HepG2 (cell line): ENCODE data around the gene IL32. TPM values are rescaled to one million over a fixed set of nuclear protein-coding genes. Genes with fewer than 3 reads are reported as not detected.
A peak's percentile ranks its signal among the peaks of the same experiment; 100 is the strongest.

ENCODE experiments used
- ATAC-seq: fragments of 200-7000 bp; cut with Tn5 transposase; 3 replicates; pipeline ENCODE4 v1.9.1; 2020; ENCODE audit warnings: mild to moderate bottlenecking, moderate library complexity
- BruUV-seq: library from RNA; stranded (reverse); fragments of 400-500 nt; replicated peaks from 2 replicates; lab custom pipeline; 2021; lab: Mats Ljungman, UMichigan
- CTCF ChIA-PET: fragments of 300-600 bp; formaldehyde crosslinking; extraction: SDS; loops from one replicate; lab custom pipeline; 2021; ENCODE audit warnings: low total read pairs, inconsistent platforms, low intra/inter-chr PET ratio; lab: Yijun Ruan, JAX
- POLR2A ChIA-PET: fragments of 350-600 bp; sonication (Branson Sonifier 250); formaldehyde crosslinking; loops from one replicate; lab custom pipeline; 2020; ENCODE audit warnings: antibody characterized with exemption, inconsistent platforms; lab: Yijun Ruan, JAX
- DNase-seq: peaks from one replicate; pipeline ENCODE4 v3.0.0-alpha.2; 2015; ENCODE audit warnings: low spot score
- FAIRE-seq: peaks from 3 replicates; lab custom pipeline; 2011; peaks lifted over from hg19 to GRCh38; lab: Jason Lieb, UNC
- H2AFZ ChIP-seq: one replicate; pipeline ENCODE4 v1.6.1; 2011; ENCODE audit warnings: low read length, inconsistent platforms
- H3K27ac ChIP-seq: fragments of 300-600 bp; 3 replicates; pipeline ENCODE4 v1.8.0; 2011; ENCODE audit warnings: mixed run types, mild to moderate bottlenecking, mixed read lengths, low read length, inconsistent platforms; ENCODE audit not compliant: insufficient read depth; ENCODE audit errors: extremely low read length
- H3K27me3 ChIP-seq, 2 experiments: fragments of 200-600 bp in 1 of 2; 2 replicates in 1 of 2; 3 replicates in 1 of 2; pipeline versions ENCODE4 v1.6.0 to v1.8.0; 2011; ENCODE audit warnings: low read length in 2 of 2, mild to moderate bottlenecking in 2 of 2, moderate library complexity in 2 of 2, inconsistent platforms in 1 of 2; ENCODE audit not compliant: insufficient read depth in 2 of 2, control insufficient read depth in 1 of 2
- H3K36me3 ChIP-seq, 2 experiments: fragments of 200-600 bp in 1 of 2; replicated peaks in 1 of 2; 2 replicates in 1 of 2; 3 replicates in 1 of 2; pipeline versions ENCODE4 v1.5.1 to v1.8.0; 2011; ENCODE audit warnings: low read length in 2 of 2, inconsistent platforms in 1 of 2; ENCODE audit not compliant: insufficient read depth in 2 of 2, control insufficient read depth in 1 of 2
- H3K4me1 ChIP-seq: 2 replicates; pipeline ENCODE4 v1.5.1; 2012; ENCODE audit warnings: low read length, inconsistent platforms; ENCODE audit not compliant: insufficient read depth
- H3K4me2 ChIP-seq: 2 replicates; pipeline ENCODE4 v1.6.0; 2011; ENCODE audit warnings: low read depth, low read length, inconsistent platforms
- H3K4me3 ChIP-seq, 3 experiments: fragments of 200-600 bp in 1 of 3; sonication (generic), shearing (Covaris generic) in 1 of 3; replicated peaks in 1 of 3; 2 replicates each; pipeline ENCODE4 v1.5.1; 2011 to 2016; ENCODE audit warnings: low read length in 3 of 3, inconsistent platforms in 2 of 3, low read depth in 2 of 3, mild to moderate bottlenecking in 2 of 3, control low read depth in 1 of 3, mixed read lengths in 1 of 3; ENCODE audit not compliant: insufficient read depth in 1 of 3
- H3K79me2 ChIP-seq: one replicate; pipeline ENCODE4 v1.6.1; 2011; ENCODE audit warnings: low read length, inconsistent platforms; ENCODE audit not compliant: insufficient read depth
- H3K9ac ChIP-seq: 2 replicates; pipeline ENCODE4 v1.6.0; 2011; ENCODE audit warnings: mild to moderate bottlenecking, low read depth, low read length, inconsistent platforms; ENCODE audit not compliant: insufficient read depth
- H3K9me3 ChIP-seq: 2 replicates; pipeline ENCODE4 v1.5.1; 2012; ENCODE audit warnings: mild to moderate bottlenecking, low read length
- H4K20me1 ChIP-seq: 2 replicates; pipeline ENCODE4 v1.6.0; 2011; ENCODE audit warnings: inconsistent platforms, mild to moderate bottlenecking, low read length, moderate library complexity; ENCODE audit not compliant: insufficient read depth
- AGO1 ChIP-seq: fragments of 200-400 bp; formaldehyde crosslinking; IDR thresholded peaks from 2 replicates; pipeline ENCODE4 v1.6.1; 2017; ENCODE audit warnings: mild to moderate bottlenecking, low read depth, low read length, moderate library complexity; ENCODE audit not compliant: poor library complexity, severe bottlenecking
- ELF4 ChIP-seq: sonication (generic); formaldehyde crosslinking; IDR thresholded peaks from 2 replicates; pipeline ENCODE4 v1.5.0; 2020; ENCODE audit warnings: missing genetic modification reagents, mild to moderate bottlenecking, moderate library complexity, borderline replicate concordance
- FOXO1 ChIP-seq: sonication (generic); formaldehyde crosslinking; IDR thresholded peaks from 2 replicates; pipeline ENCODE4 v1.4.0; 2020; ENCODE audit warnings: missing genetic modification reagents
- GABPB1 ChIP-seq: IDR thresholded peaks from 2 replicates; pipeline ENCODE4 v1.6.1; 2016; ENCODE audit warnings: mild to moderate bottlenecking, missing genetic modification reagents, moderate library complexity, missing compliant biosample characterization
- IRX3 ChIP-seq: sonication (generic); formaldehyde crosslinking; IDR thresholded peaks from 2 replicates; pipeline ENCODE4 v1.8.1; 2023; ENCODE audit warnings: mild to moderate bottlenecking, low read depth, missing genetic modification reagents, borderline replicate concordance
- KDM2A ChIP-seq: sonication (generic); formaldehyde crosslinking; IDR thresholded peaks from 2 replicates; pipeline ENCODE4 v1.4.0; 2020; ENCODE audit warnings: low read depth, missing genetic modification reagents, borderline replicate concordance
- KLF15 ChIP-seq: sonication (generic); formaldehyde crosslinking; IDR thresholded peaks from 2 replicates; pipeline ENCODE4 v1.8.1; 2023; ENCODE audit warnings: borderline replicate concordance, mild to moderate bottlenecking, inconsistent platforms, missing genetic modification reagents, mixed read lengths
- MLLT10 ChIP-seq: sonication (generic); formaldehyde crosslinking; IDR thresholded peaks from 2 replicates; pipeline ENCODE4 v1.4.0; 2020; ENCODE audit warnings: missing genetic modification reagents
- MTF1 ChIP-seq: sonication (generic); formaldehyde crosslinking; IDR thresholded peaks from 2 replicates; pipeline ENCODE4 v1.5.0; 2020; ENCODE audit warnings: missing genetic modification reagents
- NRL ChIP-seq: sonication (generic); formaldehyde crosslinking; IDR thresholded peaks from 2 replicates; pipeline ENCODE4 v1.5.0; 2020; ENCODE audit warnings: missing genetic modification reagents, mild to moderate bottlenecking, moderate library complexity, borderline replicate concordance
- SNAPC2 ChIP-seq: sonication (generic); formaldehyde crosslinking; IDR thresholded peaks from 2 replicates; pipeline ENCODE4 v1.8.1; 2022; ENCODE audit warnings: mild to moderate bottlenecking, missing genetic modification reagents
- ZFP37 ChIP-seq: sonication (generic); formaldehyde crosslinking; IDR thresholded peaks from 2 replicates; pipeline ENCODE4 v1.4.0; 2020; ENCODE audit warnings: missing genetic modification reagents, borderline replicate concordance
- ZNF124 ChIP-seq: sonication (generic); formaldehyde crosslinking; IDR thresholded peaks from 2 replicates; pipeline ENCODE4 v1.4.0; 2020; ENCODE audit warnings: missing genetic modification reagents
- ZNF761 ChIP-seq: sonication (generic); formaldehyde crosslinking; conservative IDR thresholded peaks from 2 replicates; pipeline ENCODE4 v1.4.0; 2020; ENCODE audit warnings: mild to moderate bottlenecking, missing genetic modification reagents
- WGBS: methylation state at CpG from one replicate; pipeline ENCODE4 v1.1.6; 2017; ENCODE audit warnings: low lambda C conversion rate; 5-methylcytosine and 5-hydroxymethylcytosine counted together
- in situ Hi-C: cut with HindIII; loops from 2 replicates; pipeline ENCODE4 v1.10.0; 2017; ENCODE audit warnings: low pct_unique_long_range_greater_than_20kb; ENCODE audit not compliant: extremely low pct_ligation_motif_present
- intact Hi-C: fragments of 100-400 bp; cut with micrococcal nuclease; formaldehyde crosslinking; loops from one replicate; pipeline ENCODE4 v1.10.0; 2022; ENCODE audit not compliant: unreplicated experiment
- polyA plus RNA-seq, 8 experiments: library from polyadenylated mRNA; depleted of rRNA in 3 of 8; stranded (reverse) in 7 of 8; unstranded in 1 of 8; fragments of >200 nt; fragmentation: Illumina TruSeq in 4 of 8; extraction: Trizol in 4 of 8; gene quantifications; 2 replicates each; pipeline versions ENCODE4 v1.2.1 to v1.2.3, GENCODE V29; 2011 to 2016; ENCODE audit warnings: low read depth in 4 of 8, missing spikeins in 1 of 8, mixed read lengths in 1 of 8; ENCODE audit not compliant: insufficient read depth in 1 of 8
- total RNA-seq, 5 experiments: library from RNA; depleted of rRNA; stranded (reverse); fragments of >200 nt; fragmentation: Illumina TruSeq; extraction: Trizol; gene quantifications; 2 replicates each; pipeline ENCODE4 v1.2.3, GENCODE V29; 2016; ENCODE audit warnings: low read depth in 1 of 5
- TF ChIP-seq, protein P1 (sequence below): sonication (generic); formaldehyde crosslinking; IDR thresholded peaks from 2 replicates; pipeline ENCODE4 v1.5.1; 2020; ENCODE audit warnings: mild to moderate bottlenecking, missing genetic modification reagents, moderate library complexity
- TF ChIP-seq, protein P2 (sequence below): sonication (generic); formaldehyde crosslinking; IDR thresholded peaks from 2 replicates; pipeline ENCODE4 v1.8.1; 2023; ENCODE audit warnings: mild to moderate bottlenecking, missing genetic modification reagents, borderline replicate concordance
- TF ChIP-seq, protein P3 (sequence below): sonication (generic); formaldehyde crosslinking; IDR thresholded peaks from 2 replicates; pipeline ENCODE4 v1.4.0; 2020; ENCODE audit warnings: missing genetic modification reagents, borderline replicate concordance

Gene IL32
- total and polyA plus RNA-seq, 2 of the 13 experiments (the other 11 are each of a cell fraction or from before 2014, with no cell fraction given), result 115 to 165 TPM

DNA sequence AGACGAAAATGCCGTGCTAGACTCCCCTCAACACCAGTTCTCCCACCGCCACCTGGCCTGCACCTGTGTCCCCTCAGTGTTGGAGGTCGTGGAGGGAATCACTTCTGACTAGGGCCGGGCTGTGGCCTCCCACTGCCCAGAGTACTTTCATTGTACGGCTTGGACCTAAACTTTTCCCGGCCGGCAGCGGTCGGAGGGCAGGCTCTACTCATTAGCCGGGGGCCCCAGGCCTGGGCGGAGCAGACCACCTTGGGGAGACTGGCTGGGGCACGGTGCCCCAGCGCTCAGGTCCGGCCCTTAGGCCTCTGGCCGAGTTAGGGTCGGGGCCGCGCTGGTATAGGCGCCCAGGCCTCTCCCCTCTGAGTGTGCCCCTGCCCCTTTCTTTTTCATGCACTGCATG, 48.1 kb upstream of the IL32 start (continued):
- TF ChIP-seq, protein P1, sequence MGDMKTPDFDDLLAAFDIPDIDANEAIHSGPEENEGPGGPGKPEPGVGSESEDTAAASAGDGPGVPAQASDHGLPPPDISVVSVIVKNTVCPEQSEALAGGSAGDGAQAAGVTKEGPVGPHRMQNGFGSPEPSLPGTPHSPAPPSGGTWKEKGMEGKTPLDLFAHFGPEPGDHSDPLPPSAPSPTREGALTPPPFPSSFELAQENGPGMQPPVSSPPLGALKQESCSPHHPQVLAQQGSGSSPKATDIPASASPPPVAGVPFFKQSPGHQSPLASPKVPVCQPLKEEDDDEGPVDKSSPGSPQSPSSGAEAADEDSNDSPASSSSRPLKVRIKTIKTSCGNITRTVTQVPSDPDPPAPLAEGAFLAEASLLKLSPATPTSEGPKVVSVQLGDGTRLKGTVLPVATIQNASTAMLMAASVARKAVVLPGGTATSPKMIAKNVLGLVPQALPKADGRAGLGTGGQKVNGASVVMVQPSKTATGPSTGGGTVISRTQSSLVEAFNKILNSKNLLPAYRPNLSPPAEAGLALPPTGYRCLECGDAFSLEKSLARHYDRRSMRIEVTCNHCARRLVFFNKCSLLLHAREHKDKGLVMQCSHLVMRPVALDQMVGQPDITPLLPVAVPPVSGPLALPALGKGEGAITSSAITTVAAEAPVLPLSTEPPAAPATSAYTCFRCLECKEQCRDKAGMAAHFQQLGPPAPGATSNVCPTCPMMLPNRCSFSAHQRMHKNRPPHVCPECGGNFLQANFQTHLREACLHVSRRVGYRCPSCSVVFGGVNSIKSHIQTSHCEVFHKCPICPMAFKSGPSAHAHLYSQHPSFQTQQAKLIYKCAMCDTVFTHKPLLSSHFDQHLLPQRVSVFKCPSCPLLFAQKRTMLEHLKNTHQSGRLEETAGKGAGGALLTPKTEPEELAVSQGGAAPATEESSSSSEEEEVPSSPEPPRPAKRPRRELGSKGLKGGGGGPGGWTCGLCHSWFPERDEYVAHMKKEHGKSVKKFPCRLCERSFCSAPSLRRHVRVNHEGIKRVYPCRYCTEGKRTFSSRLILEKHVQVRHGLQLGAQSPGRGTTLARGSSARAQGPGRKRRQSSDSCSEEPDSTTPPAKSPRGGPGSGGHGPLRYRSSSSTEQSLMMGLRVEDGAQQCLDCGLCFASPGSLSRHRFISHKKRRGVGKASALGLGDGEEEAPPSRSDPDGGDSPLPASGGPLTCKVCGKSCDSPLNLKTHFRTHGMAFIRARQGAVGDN, result peak; percentile 58
- TF ChIP-seq IRX3 (CRISPR knock-in tag) (0 out of 2 replicates have a peak, but pooled peaks have one; percentile 52), ZFP37 (CRISPR knock-in tag) (no peak), KDM2A (CRISPR knock-in tag) (no peak), ZNF124 (no peak), NRL (CRISPR knock-in tag) (0 out of 2 replicates have a peak, but pooled peaks have one; percentile 20), MLLT10 (CRISPR knock-in tag) (no peak)

DNA sequence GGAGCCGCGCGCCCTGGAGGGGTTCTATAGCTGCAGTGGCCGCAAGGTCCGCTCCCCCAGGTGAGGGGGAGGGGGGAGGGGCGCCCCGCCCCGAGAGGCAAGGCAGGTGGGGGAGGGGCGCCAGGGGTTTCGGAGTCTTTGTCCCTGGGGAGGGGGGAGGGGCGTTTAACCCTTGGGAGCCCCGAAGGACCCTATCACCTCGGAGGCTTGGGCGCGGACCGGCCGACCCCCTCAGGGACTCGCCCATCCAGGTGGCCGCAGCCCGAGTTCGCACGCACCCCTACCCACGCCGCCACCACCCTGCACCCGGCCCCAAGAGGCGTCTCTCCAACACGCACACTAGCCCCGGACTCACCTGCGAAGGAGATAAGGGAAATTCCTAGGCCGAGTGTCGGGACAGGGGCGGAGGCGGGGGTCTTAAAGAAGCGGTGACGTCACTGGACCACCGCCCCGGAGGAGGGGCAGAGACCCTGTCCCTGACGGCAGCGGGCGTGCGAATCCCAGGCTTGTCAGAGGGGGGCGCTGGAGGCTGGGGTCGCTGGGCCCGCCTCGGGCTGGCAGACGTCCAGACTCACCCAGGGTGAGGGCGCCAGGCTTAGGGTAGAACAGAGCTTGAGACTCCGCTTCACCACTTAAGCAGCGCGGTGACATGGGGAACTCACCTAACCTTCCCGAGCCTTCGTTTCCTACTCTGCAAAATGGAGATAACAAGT, 47.5 kb upstream of the IL32 start, which contains the start of gene CLDN6:
Gene CLDN6, minus strand, starts transcription at position 390 of the 713 bp plus-strand sequence. CDS start 2,162 bp downstream, outside the sequence.
- Histone ChIP-seq H3K4me1 (peaks cover 85% of the 10 kb centered on the region), H3K4me2 (peak within 1 kb of the TSS; percentile 74)
- TF ChIP-seq SNAPC2 (CRISPR knock-in tag) (no peak), MTF1 (CRISPR knock-in tag) (no peak), FOXO1 (CRISPR knock-in tag) (no peak), GABPB1 (CRISPR knock-in tag) (peak; percentile 36; the same call in 1 of the 2 replicates), ELF4 (CRISPR knock-in tag) (no peak), KLF15 (CRISPR knock-in tag) (no peak), ZNF761 (CRISPR knock-in tag) (no peak), AGO1 (no peak)
- TF ChIP-seq, protein P2, sequence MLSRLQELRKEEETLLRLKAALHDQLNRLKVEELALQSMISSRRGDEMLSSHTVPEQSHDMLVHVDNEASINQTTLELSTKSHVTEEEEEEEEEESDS (CRISPR knock-in tag), result no peak
- TF ChIP-seq, protein P3, sequence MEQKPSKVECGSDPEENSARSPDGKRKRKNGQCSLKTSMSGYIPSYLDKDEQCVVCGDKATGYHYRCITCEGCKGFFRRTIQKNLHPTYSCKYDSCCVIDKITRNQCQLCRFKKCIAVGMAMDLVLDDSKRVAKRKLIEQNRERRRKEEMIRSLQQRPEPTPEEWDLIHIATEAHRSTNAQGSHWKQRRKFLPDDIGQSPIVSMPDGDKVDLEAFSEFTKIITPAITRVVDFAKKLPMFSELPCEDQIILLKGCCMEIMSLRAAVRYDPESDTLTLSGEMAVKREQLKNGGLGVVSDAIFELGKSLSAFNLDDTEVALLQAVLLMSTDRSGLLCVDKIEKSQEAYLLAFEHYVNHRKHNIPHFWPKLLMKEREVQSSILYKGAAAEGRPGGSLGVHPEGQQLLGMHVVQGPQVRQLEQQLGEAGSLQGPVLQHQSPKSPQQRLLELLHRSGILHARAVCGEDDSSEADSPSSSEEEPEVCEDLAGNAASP (CRISPR knock-in tag), result no peak

More for the DNA sequence above, 47.5 kb upstream of the IL32 start, which contains the start of gene CLDN6:
- peaks cover 2 to 8% of the 10 kb centered on the region in 2 experiments; a peak in 4 of 5 replicates for H3K27me3 ChIP-seq
- ChIA-PET POLR2A (interaction anchor here (18.8 kb wide), 1 partner anchor 9 kb away, joined by 750 read pairs; the partner anchor contains the start of gene CLDN9), CTCF (interaction anchor here (0.6 to 1.2 kb wide), 3 partner anchors 10 to 141 kb away, joined by 3 to 4 read pairs (median 3); no protein-coding TSS in a partner anchor)
- H3K9ac ChIP-seq, result peak within 1 kb of the TSS; percentile 26
- no peaks in the 10 kb centered on the region for H3K9me3 ChIP-seq
- no peaks in the 10 kb centered on the region; a peak in 1 of 5 replicates for H3K36me3 ChIP-seq
- intact Hi-C loops (no loop called here), in situ Hi-C loops (no loop called here)
- no peak within 1 kb of the TSS for H3K27ac ChIP-seq
- no peak for FAIRE-seq
- 62% methylated on average over 16 of the region's 52 CpGs for WGBS
- peak within 1 kb of the TSS; percentile 36 to 57 (median 45) for H3K4me3 ChIP-seq
- ATAC-seq, result no peak
- BruUV-seq, result no TSS peak
- no peak within 1 kb of the TSS for H2AFZ ChIP-seq
- DNase-seq, result no peak
- H4K20me1 ChIP-seq, result peaks cover 18% of the 10 kb centered on the region; the same call in 1 of the 2 replicates
- peaks cover 5% of the 10 kb centered on the region for H3K79me2 ChIP-seq
